ENCODE data around the gene F10.

The F10 gene

GRCh38 chr13:113184568-113185440 is 62.2 kb downstream of the F10 start:
- H3F3A ChIP-seq (ENCODE audit: low read depth) = no peaks in the 10 kb centered on the region
- H3K4me1 ChIP-seq (ENCODE audit: insufficient read depth, low read length, poor library complexity, severe bottlenecking) = no peaks in the 10 kb centered on the region
- H3K36me3 ChIP-seq (ENCODE audit: insufficient read depth, low read length) = peaks cover 59% of the 10 kb centered on the region; the same call in 1 of the 2 replicates
- no peak overlapping the region for H3K4me3 ChIP-seq (ENCODE audit: low read length, poor library complexity, severe bottlenecking)
- no peaks in the 10 kb centered on the region for H3K9me2 ChIP-seq (replicated peaks; ENCODE audit: low read depth, low read length)
- TF ChIP-seq CTCF (conservative IDR thresholded peaks at IDR 0.05; ENCODE audit: low read length) = no peak
- no peak for TF ChIP-seq EZH2phosphoT487 (IDR thresholded peaks at IDR 0.05; ENCODE audit: borderline replicate concordance)
- H2AFZ ChIP-seq (ENCODE audit: low read length) = no peak overlapping the region
- H3K79me2 ChIP-seq (ENCODE audit: insufficient read depth, low read length) = no peaks in the 10 kb centered on the region
- no peak overlapping the region for H3K9ac ChIP-seq (ENCODE audit: low read depth, low read length, poor library complexity, severe bottlenecking)
- H4K20me1 ChIP-seq (ENCODE audit: insufficient read depth, low read length, poor library complexity, severe bottlenecking) = no peaks in the 10 kb centered on the region
- H3K9me3 ChIP-seq (ENCODE audit: insufficient read depth, low read depth, low read length) = no peaks in the 10 kb centered on the region
- H3K27me3 ChIP-seq (ENCODE audit: insufficient read depth, low read length, poor library complexity, severe bottlenecking) = no peaks in the 10 kb centered on the region
- no peak overlapping the region for H3K4me2 ChIP-seq (ENCODE audit: low read depth, low read length, poor library complexity, severe bottlenecking)

GRCh38 chr13:113186061-113186900 is 63.7 kb downstream of the F10 start:
- Histone ChIP-seq H3K4me1 (ENCODE audit: insufficient read depth, low read length, poor library complexity, severe bottlenecking) (no peaks in the 10 kb centered on the region), H3K9me3 (ENCODE audit: insufficient read depth, low read depth, low read length) (no peaks in the 10 kb centered on the region), H3K4me3 (ENCODE audit: low read length, poor library complexity, severe bottlenecking) (no peak overlapping the region), H2AFZ (ENCODE audit: low read length) (no peak overlapping the region), H3K4me2 (ENCODE audit: low read depth, low read length, poor library complexity, severe bottlenecking) (no peak overlapping the region), H4K20me1 (ENCODE audit: insufficient read depth, low read length, poor library complexity, severe bottlenecking) (no peaks in the 10 kb centered on the region), H3K36me3 (ENCODE audit: insufficient read depth, low read length) (peaks cover 51% of the 10 kb centered on the region; the same call in 1 of the 2 replicates), H3K9ac (ENCODE audit: low read depth, low read length, poor library complexity, severe bottlenecking) (no peak overlapping the region), H3K9me2 (replicated peaks; ENCODE audit: low read depth, low read length) (no peaks in the 10 kb centered on the region), H3K79me2 (ENCODE audit: insufficient read depth, low read length) (no peaks in the 10 kb centered on the region), H3F3A (ENCODE audit: low read depth) (no peaks in the 10 kb centered on the region), H3K27me3 (ENCODE audit: insufficient read depth, low read length, poor library complexity, severe bottlenecking) (no peaks in the 10 kb centered on the region)
- TF ChIP-seq CTCF (conservative IDR thresholded peaks at IDR 0.05; ENCODE audit: low read length) = no peak
- no peak for TF ChIP-seq EZH2phosphoT487 (IDR thresholded peaks at IDR 0.05; ENCODE audit: borderline replicate concordance)

- Histone ChIP-seq H3K27me3 (ENCODE audit: insufficient read depth, low read length, poor library complexity, severe bottlenecking) (no peaks in the 10 kb centered on the region), H3K9me3 (ENCODE audit: insufficient read depth, low read depth, low read length) (no peaks in the 10 kb centered on the region), H2AFZ (ENCODE audit: low read length) (no peak overlapping the region), H3K4me1 (ENCODE audit: insufficient read depth, low read length, poor library complexity, severe bottlenecking) (no peaks in the 10 kb centered on the region), H3K9ac (ENCODE audit: low read depth, low read length, poor library complexity, severe bottlenecking) (no peak overlapping the region), H3K79me2 (ENCODE audit: insufficient read depth, low read length) (no peaks in the 10 kb centered on the region), H3K4me2 (ENCODE audit: low read depth, low read length, poor library complexity, severe bottlenecking) (no peak overlapping the region), H3F3A (ENCODE audit: low read depth) (no peaks in the 10 kb centered on the region), H4K20me1 (ENCODE audit: insufficient read depth, low read length, poor library complexity, severe bottlenecking) (no peaks in the 10 kb centered on the region), H3K4me3 (ENCODE audit: low read length, poor library complexity, severe bottlenecking) (no peak overlapping the region), H3K36me3 (ENCODE audit: insufficient read depth, low read length) (peaks cover 47% of the 10 kb centered on the region; the same call in 1 of the 2 replicates), H3K9me2 (replicated peaks; ENCODE audit: low read depth, low read length) (no peaks in the 10 kb centered on the region)
- no peak for TF ChIP-seq EZH2phosphoT487 (IDR thresholded peaks at IDR 0.05; ENCODE audit: borderline replicate concordance)
- no peak for TF ChIP-seq CTCF (conservative IDR thresholded peaks at IDR 0.05; ENCODE audit: low read length)
Measured at GRCh38 chr13:113187263-113187669, 64.7 kb downstream of the F10 start.
